K562 (cell line): Measurements from ENCODE around the gene EGR2. TPM values are rescaled to one million over a fixed set of nuclear protein-coding genes. Genes with fewer than 3 reads are reported as not detected.
A peak's percentile ranks its signal among the peaks of the same experiment; 100 is the strongest.

Experiments used
- ATAC-seq: fragments of 200-7000 bp; cut with Tn5 transposase; 3 replicates; pipeline ENCODE4 v1.9.1; 2020; ENCODE audit warnings: moderate library complexity
- BruUV-seq: library from RNA; stranded (reverse); fragments of 400-500 nt; replicated peaks from 2 replicates; lab custom pipeline; 2021; lab: Mats Ljungman, UMichigan
- CTCF ChIA-PET: fragments of 300-600 bp; formaldehyde crosslinking; extraction: SDS; loops from one replicate; lab custom pipeline; 2021; ENCODE audit warnings: low intra/inter-chr PET ratio; lab: Yijun Ruan, JAX
- POLR2A ChIA-PET: fragments of 300-600, 350-650 bp; sonication (Branson Sonifier 250); formaldehyde crosslinking; extraction: SDS; loops from one replicate; lab custom pipeline; 2021; ENCODE audit warnings: antibody characterized with exemption, inconsistent platforms; lab: Yijun Ruan, JAX
- DNase-seq, 4 experiments: peaks; one replicate each; pipeline versions ENCODE4 v3.0.0 to v3.0.0-alpha.2; 2011 to 2018; ENCODE audit warnings: low spot score in 3 of 4, mixed read lengths in 3 of 4; ENCODE audit errors: extremely low read depth in 1 of 4
- FAIRE-seq: peaks from 2 replicates; lab custom pipeline; 2011; peaks lifted over from hg19 to GRCh38; lab: Jason Lieb, UNC
- H2AFZ ChIP-seq: 2 replicates; pipeline ENCODE4 v1.6.0; 2011; ENCODE audit warnings: low read depth, low read length, control low read depth, inconsistent platforms
- H3K27ac ChIP-seq: fragments of 200-600 bp; 3 replicates; pipeline ENCODE4 v1.8.0; 2011; ENCODE audit warnings: low read depth, mild to moderate bottlenecking, control low read depth, inconsistent platforms, low read length, moderate library complexity, mixed read lengths; ENCODE audit errors: extremely low read depth
- H3K27me3 ChIP-seq, 2 experiments: fragments of 300-600 bp in 1 of 2; 2 replicates in 1 of 2; 3 replicates in 1 of 2; pipeline versions ENCODE4 v1.6.0 to v1.8.0; 2011; ENCODE audit warnings: inconsistent platforms in 2 of 2, low read length in 2 of 2, mild to moderate bottlenecking in 1 of 2, mixed read lengths in 1 of 2, moderate library complexity in 1 of 2; ENCODE audit not compliant: control insufficient read depth in 2 of 2, insufficient read depth in 2 of 2
- H3K36me3 ChIP-seq: fragments of 300-600 bp; 3 replicates; pipeline ENCODE4 v1.8.0; 2011; ENCODE audit warnings: mild to moderate bottlenecking, low read length, inconsistent platforms; ENCODE audit not compliant: control insufficient read depth, insufficient read depth
- H3K4me1 ChIP-seq, 2 experiments: fragments of 200-600 bp in 1 of 2; replicated peaks in 1 of 2; 2 replicates in 1 of 2; 3 replicates in 1 of 2; pipeline versions ENCODE4 v1.5.1 to v1.8.0; 2011; ENCODE audit warnings: inconsistent platforms in 2 of 2, low read length in 2 of 2, mild to moderate bottlenecking in 1 of 2, mixed read lengths in 1 of 2, moderate library complexity in 1 of 2; ENCODE audit not compliant: control insufficient read depth in 2 of 2, insufficient read depth in 2 of 2
- H3K4me2 ChIP-seq: 2 replicates; pipeline ENCODE4 v1.6.1; 2011; ENCODE audit warnings: low read length, control low read depth, inconsistent platforms, mixed read lengths; ENCODE audit not compliant: insufficient read depth
- H3K4me3 ChIP-seq: fragments of 200-600 bp; sonication (generic), shearing (Covaris generic); 2 replicates; pipeline ENCODE4 v1.5.1; 2016; ENCODE audit warnings: control low read depth, inconsistent platforms
- H3K79me2 ChIP-seq: fragments of 200-600 bp; 3 replicates; pipeline ENCODE4 v1.8.0; 2011; ENCODE audit warnings: low read length, inconsistent platforms; ENCODE audit not compliant: control insufficient read depth, insufficient read depth
- H3K9ac ChIP-seq, 2 experiments: 2 replicates each; pipeline versions ENCODE4 v1.6.0 to v1.6.1; 2011; ENCODE audit warnings: low read depth in 2 of 2, low read length in 2 of 2, control low read depth in 1 of 2, inconsistent platforms in 1 of 2, mild to moderate bottlenecking in 1 of 2, mixed read lengths in 1 of 2; ENCODE audit not compliant: insufficient read depth in 1 of 2
- H3K9me1 ChIP-seq: one replicate; pipeline ENCODE4 v1.6.0; 2011; ENCODE audit warnings: inconsistent platforms, mild to moderate bottlenecking, low read length, moderate library complexity; ENCODE audit not compliant: control insufficient read depth, insufficient read depth
- H3K9me3 ChIP-seq: replicated peaks from 2 replicates; pipeline ENCODE4 v1.5.1; 2011; ENCODE audit warnings: low read depth, low read length, inconsistent platforms; ENCODE audit not compliant: control insufficient read depth, insufficient read depth
- H4K20me1 ChIP-seq: replicated peaks from 2 replicates; pipeline ENCODE4 v1.6.1; 2011; ENCODE audit warnings: low read length, inconsistent platforms, mixed read lengths; ENCODE audit not compliant: control insufficient read depth, insufficient read depth
- ATF4 ChIP-seq: fragments of 450-650 bp; formaldehyde crosslinking; IDR thresholded peaks from 2 replicates; pipeline ENCODE4 v1.4.0; 2022; ENCODE audit warnings: mild to moderate bottlenecking, moderate library complexity
- GABPB2 ChIP-seq: fragments of 250-450 bp; sonication (Bioruptor Pico); conservative IDR thresholded peaks from 2 replicates; pipeline ENCODE4 v1.5.1; 2021; ENCODE audit warnings: mild to moderate bottlenecking
- KLF13 ChIP-seq: fragments of 450-650 bp; IDR thresholded peaks from 2 replicates; pipeline ENCODE4 v1.6.1; 2016; ENCODE audit warnings: missing genetic modification characterization, low read depth, mild to moderate bottlenecking, missing compliant biosample characterization, moderate library complexity, borderline replicate concordance
- MEIS2 ChIP-seq: fragments of 450-650 bp; IDR thresholded peaks from 2 replicates; pipeline ENCODE4 v1.6.1; 2014; ENCODE audit warnings: mild to moderate bottlenecking; ENCODE audit not compliant: partially characterized antibody
- WGBS: fragments of 100-300 bp; shearing (Covaris generic); methylation state at CpG from one replicate; pipeline ENCODE4 v1.1.6; 2016; ENCODE audit warnings: low coverage, mixed read lengths; ENCODE audit not compliant: insufficient coverage; ENCODE audit errors: missing lambda C conversion rate; 5-methylcytosine and 5-hydroxymethylcytosine counted together
- in situ Hi-C: fragments of 300-500 bp; cut with MboI; formaldehyde crosslinking; loops from 4 replicates; pipeline ENCODE4 v1.15.0; 2018; ENCODE audit warnings: inconsistent platforms, mixed read lengths
- intact Hi-C: fragments of 100-400 bp; cut with micrococcal nuclease; formaldehyde crosslinking; loops from 2 replicates; pipeline ENCODE4 v1.14.2; 2022
- polyA plus RNA-seq, 8 experiments: library from polyadenylated mRNA; depleted of rRNA in 4 of 8; stranded (reverse) in 5 of 8; unstranded in 3 of 8; fragments of >200 nt; fragmentation: Nextera tagmentation in 2 of 8; fragmentation: Illumina TruSeq in 1 of 8; extraction: Ambion mirVana in 2 of 8; extraction: Trizol in 1 of 8; gene quantifications; 2 replicates each; pipeline versions ENCODE4 v1.2.1 to v1.2.3, GENCODE V29; 2011 to 2014; ENCODE audit warnings: inconsistent platforms in 1 of 8, missing spikeins in 1 of 8
- total RNA-seq, 7 experiments: library from RNA; depleted of rRNA in 6 of 7; stranded (reverse); fragments of >200 nt in 6 of 7; fragmentation: Illumina TruSeq in 2 of 7; extraction: Trizol in 2 of 7; gene quantifications; 2 replicates each; pipeline versions ENCODE4 v1.2.1 to v1.2.3, GENCODE V29; 2011 to 2021; ENCODE audit warnings: low replicate concordance in 1 of 7

Gene EGR2
- total and polyA plus RNA-seq, 9 of the 15 experiments (the other 6 are each of a cell fraction or from before 2014, with no cell fraction given), result 0.08 to 0.18 (median 0.12) TPM; not detected in 4

DNA sequence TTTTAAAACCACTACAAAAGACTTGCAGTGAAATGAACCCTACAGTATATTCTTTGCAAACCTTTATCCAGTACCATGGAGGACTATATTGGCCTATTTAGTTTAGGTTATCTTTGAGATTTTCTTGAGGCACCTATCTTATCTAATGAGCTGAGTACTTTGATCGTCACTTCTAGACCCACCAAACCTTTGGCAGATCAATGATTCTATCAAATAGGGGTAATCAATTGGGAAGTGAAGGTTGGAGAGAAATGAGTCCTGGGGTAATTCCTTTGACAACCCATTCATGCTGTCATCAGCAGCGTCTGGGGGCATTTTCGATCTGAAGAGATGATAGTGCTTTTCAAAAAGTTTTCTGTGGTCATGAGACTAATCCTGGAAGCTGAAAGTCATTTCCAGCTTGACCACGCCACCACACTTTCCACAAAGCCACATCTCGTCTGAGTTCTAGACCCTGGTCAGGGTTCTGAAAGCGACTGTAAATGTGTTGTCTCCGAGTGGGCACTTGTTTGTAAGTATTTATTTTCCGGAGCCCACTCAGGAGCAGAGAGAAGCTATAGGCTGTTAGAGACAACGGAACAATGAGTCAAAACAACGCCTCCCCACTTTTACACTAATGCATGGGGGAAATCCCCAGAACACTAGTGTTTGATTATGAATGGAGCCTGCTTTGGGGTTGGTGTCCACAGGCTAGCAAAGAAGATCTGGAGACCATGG is 4.8 kb downstream of the EGR2 start:
- intact Hi-C loops, result no loop called here
- no peaks in the 10 kb centered on the region for H3K9me3 ChIP-seq
- no peak overlapping the region for H2AFZ ChIP-seq
- peaks cover 22% of the 10 kb centered on the region for H3K79me2 ChIP-seq
- peaks cover 12 to 32% of the 10 kb centered on the region in 2 experiments; a peak in 4 of 5 replicates for H3K27me3 ChIP-seq
- TF ChIP-seq MEIS2, result peak; percentile 2
- no peak for TF ChIP-seq KLF13 (tag)
- TF ChIP-seq GABPB2 (CRISPR knock-in tag), result no peak
- TF ChIP-seq ATF4 (CRISPR knock-in tag), result no peak
- in situ Hi-C loops, result no loop called here
- no peak overlapping the region for H3K9ac ChIP-seq
- peaks cover 3% of the 10 kb centered on the region for H3K9me1 ChIP-seq
- DNase-seq (no peak), ATAC-seq (no peak), FAIRE-seq (no peak)
- no peak overlapping the region for H3K4me2 ChIP-seq
- H3K4me3 ChIP-seq, result no peak overlapping the region
- peaks cover 15 to 24% of the 10 kb centered on the region in 2 experiments; a peak in 4 of 5 replicates for H3K4me1 ChIP-seq
- peaks cover 7% of the 10 kb centered on the region for H4K20me1 ChIP-seq
- H3K36me3 ChIP-seq, result peaks cover 25% of the 10 kb centered on the region
- no peak overlapping the region for H3K27ac ChIP-seq
- WGBS, result 35% methylated on average over 10 of the region's 10 CpGs
- BruUV-seq, result no TSS peak
- ChIA-PET POLR2A (interaction anchor here (0.7 kb wide), 1 partner anchor 32 kb away, joined by 3 read pairs; no protein-coding TSS in a partner anchor), CTCF (no interaction called here)
